ENCODE data around the gene SPSB2.

The SPSB2 gene

GRCh38 chr12:6840761-6841515 lies 32.2 kb downstream of the SPSB2 start, which contains the start of gene GNB3:
Gene GNB3 (plus strand): TSS chr12:6840925. CDS start chr12:6841288, 363 bp downstream.
- no peak for TF ChIP-seq ZBTB7A (IDR thresholded peaks at IDR 0.05; ENCODE audit: low read depth)
- no peak for TF ChIP-seq EGR1 (IDR thresholded peaks at IDR 0.05)
- no peak for TF ChIP-seq FOXM1 (IDR thresholded peaks at IDR 0.05; ENCODE audit: borderline replicate concordance, low read depth)
- no peak for TF ChIP-seq USF1 (IDR thresholded peaks at IDR 0.05)
- no peak for TF ChIP-seq CREB1 (IDR thresholded peaks at IDR 0.05; ENCODE audit: low read depth)
- TF ChIP-seq CEBPB (IDR thresholded peaks at IDR 0.05), result no peak
- TF ChIP-seq TAF1 (IDR thresholded peaks at IDR 0.05; ENCODE audit: low read depth), result no peak
- TF ChIP-seq NFIC (IDR thresholded peaks at IDR 0.05), result no peak
- no peak for TF ChIP-seq REST (IDR thresholded peaks at IDR 0.05; ENCODE audit: low read depth)
- no peak for TF ChIP-seq TEAD4 (IDR thresholded peaks at IDR 0.05)

GRCh38 chr12:6840330-6840729 lies 32.8 kb downstream of the SPSB2 start:
- TF ChIP-seq TEAD4 (IDR thresholded peaks at IDR 0.05) (no peak), TAF1 (IDR thresholded peaks at IDR 0.05; ENCODE audit: low read depth) (no peak), EGR1 (IDR thresholded peaks at IDR 0.05) (no peak), EP300 (IDR thresholded peaks at IDR 0.05; ENCODE audit: borderline replicate concordance) (no peak), USF1 (IDR thresholded peaks at IDR 0.05) (no peak), YY1 (IDR thresholded peaks at IDR 0.05; ENCODE audit: low read depth) (no peak)

GRCh38 chr12:6839482-6840201 lies 33.5 kb downstream of the SPSB2 start:
- TF ChIP-seq FOXM1 (IDR thresholded peaks at IDR 0.05; ENCODE audit: borderline replicate concordance, low read depth), result no peak
- no peak for TF ChIP-seq TEAD4 (IDR thresholded peaks at IDR 0.05)
- TF ChIP-seq EP300 (IDR thresholded peaks at IDR 0.05; ENCODE audit: borderline replicate concordance), result no peak
- TF ChIP-seq CREB1 (IDR thresholded peaks at IDR 0.05; ENCODE audit: low read depth), result no peak
- no peak for TF ChIP-seq TAF1 (IDR thresholded peaks at IDR 0.05; ENCODE audit: low read depth)
- TF ChIP-seq NFIC (IDR thresholded peaks at IDR 0.05), result no peak
- no peak for TF ChIP-seq REST (IDR thresholded peaks at IDR 0.05; ENCODE audit: low read depth)
- TF ChIP-seq RAD21 (IDR thresholded peaks at IDR 0.05; ENCODE audit: low read depth), result no peak
- no peak for TF ChIP-seq EGR1 (IDR thresholded peaks at IDR 0.05)
- TF ChIP-seq TCF12 (IDR thresholded peaks at IDR 0.05; ENCODE audit: low read depth), result no peak
- no peak for TF ChIP-seq CEBPB (IDR thresholded peaks at IDR 0.05)
- no peak for TF ChIP-seq ZBTB7A (IDR thresholded peaks at IDR 0.05; ENCODE audit: low read depth)
- no peak for TF ChIP-seq MAX (IDR thresholded peaks at IDR 0.05)
- TF ChIP-seq USF1 (IDR thresholded peaks at IDR 0.05), result no peak
- no peak for TF ChIP-seq YY1 (IDR thresholded peaks at IDR 0.05; ENCODE audit: low read depth)

GRCh38 chr12:6838854-6839253 lies 34.2 kb downstream of the SPSB2 start:
- no peak for TF ChIP-seq TEAD4 (IDR thresholded peaks at IDR 0.05)
- no peak for TF ChIP-seq REST (IDR thresholded peaks at IDR 0.05; ENCODE audit: low read depth)
- no peak for TF ChIP-seq TCF12 (IDR thresholded peaks at IDR 0.05; ENCODE audit: low read depth)
- TF ChIP-seq RAD21 (IDR thresholded peaks at IDR 0.05; ENCODE audit: low read depth), result no peak
- TF ChIP-seq EP300 (IDR thresholded peaks at IDR 0.05; ENCODE audit: borderline replicate concordance), result no peak
- no peak for TF ChIP-seq MAX (IDR thresholded peaks at IDR 0.05)
- no peak for TF ChIP-seq FOXM1 (IDR thresholded peaks at IDR 0.05; ENCODE audit: borderline replicate concordance, low read depth)
- no peak for TF ChIP-seq EGR1 (IDR thresholded peaks at IDR 0.05)
- no peak for TF ChIP-seq USF1 (IDR thresholded peaks at IDR 0.05)
- no peak for TF ChIP-seq TAF1 (IDR thresholded peaks at IDR 0.05; ENCODE audit: low read depth)
- no peak for TF ChIP-seq ZBTB7A (IDR thresholded peaks at IDR 0.05; ENCODE audit: low read depth)
- TF ChIP-seq CREB1 (IDR thresholded peaks at IDR 0.05; ENCODE audit: low read depth), result no peak
- no peak for TF ChIP-seq NFIC (IDR thresholded peaks at IDR 0.05)
- TF ChIP-seq CEBPB (IDR thresholded peaks at IDR 0.05), result no peak
- TF ChIP-seq YY1 (IDR thresholded peaks at IDR 0.05; ENCODE audit: low read depth), result no peak
